ENCODE data around the gene ZDHHC11.
A peak's percentile ranks its signal among the peaks of the same experiment; 100 is the strongest.

ZDHHC11 gene, protein sequence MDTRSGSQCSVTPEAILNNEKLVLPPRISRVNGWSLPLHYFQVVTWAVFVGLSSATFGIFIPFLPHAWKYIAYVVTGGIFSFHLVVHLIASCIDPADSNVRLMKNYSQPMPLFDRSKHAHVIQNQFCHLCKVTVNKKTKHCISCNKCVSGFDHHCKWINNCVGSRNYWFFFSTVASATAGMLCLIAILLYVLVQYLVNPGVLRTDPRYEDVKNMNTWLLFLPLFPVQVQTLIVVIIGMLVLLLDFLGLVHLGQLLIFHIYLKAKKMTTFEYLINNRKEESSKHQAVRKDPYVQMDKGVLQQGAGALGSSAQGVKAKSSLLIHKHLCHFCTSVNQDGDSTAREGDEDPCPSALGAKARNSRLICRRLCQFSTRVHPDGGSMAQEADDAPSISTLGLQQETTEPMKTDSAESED

DNA sequence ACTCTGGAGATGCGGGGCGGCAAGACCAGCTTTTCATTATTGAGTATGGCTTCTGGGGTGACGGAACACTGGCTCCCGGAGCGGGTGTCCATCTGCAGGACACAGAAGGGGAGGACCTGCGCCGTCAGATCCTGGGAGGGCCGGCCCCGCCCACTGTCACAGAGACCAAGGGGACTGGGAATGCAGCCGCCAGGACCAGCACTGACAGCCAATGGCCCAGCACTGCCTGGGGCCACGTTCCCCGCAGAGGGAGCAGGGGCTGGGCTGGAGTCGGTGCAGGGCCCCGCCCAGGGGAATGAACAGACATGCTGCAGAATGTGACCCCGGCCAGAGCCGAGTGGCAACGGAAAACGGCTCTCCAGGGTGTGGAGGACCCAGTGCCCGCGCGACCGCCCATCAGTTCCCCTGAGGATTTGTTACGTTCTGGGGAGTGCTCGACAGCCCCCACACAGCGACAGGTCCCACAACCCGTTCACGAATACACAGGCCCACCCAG, at the start of gene ZDHHC11:
Gene ZDHHC11 (minus strand): TSS at position 476 of the 496 bp plus-strand sequence. CDS start 384 bp downstream, at position 92.
- DNase-seq = no peak

DNA sequence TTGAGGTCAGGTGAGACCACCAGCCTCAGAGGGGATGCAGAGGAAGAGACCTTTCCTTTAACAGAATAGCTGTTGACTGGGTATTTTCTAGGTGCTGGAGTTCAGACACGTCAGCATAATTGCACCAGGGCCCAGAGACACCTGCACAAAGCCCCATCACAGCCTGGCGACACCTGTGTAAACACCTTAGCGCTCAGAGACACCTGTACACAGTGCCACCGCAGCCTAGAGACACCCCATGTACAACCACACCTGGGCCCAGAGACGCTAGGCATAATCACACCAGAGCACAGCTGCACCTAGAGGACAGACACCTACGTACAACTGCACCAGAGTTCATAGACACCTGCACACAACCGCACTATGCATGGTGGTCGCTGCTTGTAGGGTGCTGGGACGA, 42.9 kb upstream of the ZDHHC11 start:
- no peak for DNase-seq

DNA sequence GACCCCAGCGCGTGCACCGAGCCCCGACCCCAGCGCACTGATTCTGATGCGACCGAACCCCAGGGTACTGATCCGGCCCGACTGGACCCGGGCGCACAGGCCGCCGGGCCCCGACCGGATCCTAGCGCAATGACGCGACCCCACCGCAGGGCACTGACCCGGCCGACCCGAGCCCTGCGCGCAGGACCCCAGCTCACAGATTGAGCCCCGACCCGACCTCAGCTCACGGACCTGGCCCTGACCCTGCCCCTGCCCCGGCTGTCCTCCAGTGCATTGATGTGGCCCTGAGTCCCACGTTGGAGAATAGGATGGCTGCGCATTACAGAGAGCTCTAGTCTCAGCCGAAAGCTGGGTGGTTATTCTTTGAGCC, 42.3 kb upstream of the ZDHHC11 start:
- no peak for DNase-seq

DNA sequence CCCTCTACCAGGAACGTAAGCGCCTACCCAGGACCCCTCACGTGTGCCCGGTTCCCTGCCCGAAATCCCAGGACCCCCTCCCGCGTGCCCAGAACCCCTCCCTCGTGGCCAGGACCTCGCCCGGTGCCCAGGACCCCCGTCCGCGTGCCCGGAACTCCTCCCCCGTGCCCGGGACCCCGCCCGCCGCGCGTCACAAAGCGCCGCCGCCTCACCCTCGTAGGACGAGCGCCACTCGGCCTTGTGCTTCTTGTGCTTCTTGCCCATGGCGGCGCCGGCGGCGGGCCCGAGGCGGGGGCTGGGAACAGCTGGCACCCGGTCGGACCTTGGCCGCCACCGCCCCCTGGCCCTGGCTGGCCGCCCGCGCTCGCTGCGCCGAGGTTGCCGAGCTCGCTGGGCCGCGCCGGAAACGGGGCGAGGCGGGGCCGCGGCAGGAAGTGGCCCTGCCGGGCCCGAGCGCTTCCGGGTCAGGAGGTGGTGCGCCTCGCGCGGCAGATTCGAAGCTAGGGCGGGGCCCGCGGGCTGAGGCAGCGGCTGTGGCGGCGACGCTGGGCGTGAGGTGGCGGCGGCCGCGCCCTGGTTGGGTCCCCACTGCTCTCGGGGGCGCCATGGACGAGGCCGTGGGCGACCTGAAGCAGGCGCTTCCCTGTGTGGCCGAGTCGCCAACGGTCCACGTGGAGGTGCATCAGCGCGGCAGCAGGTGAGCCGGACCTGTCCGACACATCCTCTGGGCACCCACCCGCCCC, 41.8 kb upstream of the ZDHHC11 start, which contains the start of the genes BRD9 and TRIP13:
Gene BRD9 (minus strand): TSS at position 408 of the 743 bp plus-strand sequence. CDS start 144 bp downstream, at position 264.
Gene TRIP13 (plus strand): TSS at position 491 of the 743 bp plus-strand sequence. CDS start 115 bp downstream, at position 606.
- peak; percentile 84 for DNase-seq

DNA sequence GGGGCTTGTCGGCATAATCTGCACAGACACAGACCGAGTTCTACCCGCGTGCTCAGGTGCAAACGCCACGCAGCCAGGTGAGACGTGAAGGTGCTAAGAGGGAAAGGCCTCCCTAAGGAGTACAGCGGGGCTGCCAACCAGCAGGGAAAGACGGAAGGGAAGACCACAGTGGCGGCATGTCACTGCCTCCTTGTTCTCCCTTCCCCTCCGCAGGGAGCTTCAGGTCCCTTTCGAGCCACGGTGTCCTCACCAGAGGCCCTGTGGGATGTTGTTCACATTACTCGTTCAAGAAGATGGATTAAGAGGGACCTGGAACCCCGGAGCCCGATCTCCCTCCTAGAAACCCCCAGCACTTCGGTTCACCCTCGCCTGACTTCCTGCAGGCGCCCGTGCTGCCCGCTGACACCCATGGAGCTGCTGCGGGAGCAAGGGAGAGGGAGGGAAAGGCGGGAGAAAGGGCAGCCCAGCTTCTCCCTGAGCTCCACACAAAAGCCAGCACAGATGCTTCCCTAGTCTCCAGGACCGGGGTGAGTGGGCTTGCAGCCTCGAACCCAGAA, 41.1 kb upstream of the ZDHHC11 start:
- peak; percentile 12 for DNase-seq

DNA sequence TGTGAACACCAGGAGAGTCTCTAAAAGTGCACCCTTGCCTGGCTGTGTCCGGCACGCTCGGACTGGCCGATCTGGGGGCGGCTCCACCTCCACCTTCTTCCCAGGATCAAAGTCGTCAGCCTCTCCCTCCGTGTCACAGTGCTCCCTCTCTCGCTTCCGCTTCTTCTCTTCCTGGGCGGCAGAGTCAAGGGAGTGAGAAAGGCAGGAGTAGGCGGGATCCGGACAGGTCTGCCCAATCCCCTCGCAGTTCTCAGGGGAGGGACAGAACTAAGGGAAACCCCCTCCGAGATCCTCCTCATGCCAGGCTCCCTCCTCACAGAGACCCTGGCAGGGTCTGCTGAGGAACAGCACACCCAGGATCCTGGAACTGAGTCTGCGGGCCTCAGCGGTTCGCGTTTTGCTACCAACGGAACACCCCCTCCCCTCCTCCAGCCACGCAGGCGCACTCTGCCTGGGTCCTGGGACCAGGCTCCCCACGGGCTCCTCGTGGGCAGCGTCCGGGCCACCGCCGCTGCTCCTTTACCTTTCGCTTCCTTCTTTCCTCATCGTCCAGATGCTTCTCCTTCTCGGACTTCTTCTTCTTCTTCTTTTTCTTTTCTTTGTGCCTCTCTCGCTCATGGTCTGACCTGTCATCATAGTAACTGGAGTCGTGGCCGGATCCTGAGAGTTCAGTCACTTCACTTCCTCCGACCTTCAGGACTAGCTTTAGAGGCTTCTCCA, 40.5 kb upstream of the ZDHHC11 start:
- no peak for DNase-seq

DNA sequence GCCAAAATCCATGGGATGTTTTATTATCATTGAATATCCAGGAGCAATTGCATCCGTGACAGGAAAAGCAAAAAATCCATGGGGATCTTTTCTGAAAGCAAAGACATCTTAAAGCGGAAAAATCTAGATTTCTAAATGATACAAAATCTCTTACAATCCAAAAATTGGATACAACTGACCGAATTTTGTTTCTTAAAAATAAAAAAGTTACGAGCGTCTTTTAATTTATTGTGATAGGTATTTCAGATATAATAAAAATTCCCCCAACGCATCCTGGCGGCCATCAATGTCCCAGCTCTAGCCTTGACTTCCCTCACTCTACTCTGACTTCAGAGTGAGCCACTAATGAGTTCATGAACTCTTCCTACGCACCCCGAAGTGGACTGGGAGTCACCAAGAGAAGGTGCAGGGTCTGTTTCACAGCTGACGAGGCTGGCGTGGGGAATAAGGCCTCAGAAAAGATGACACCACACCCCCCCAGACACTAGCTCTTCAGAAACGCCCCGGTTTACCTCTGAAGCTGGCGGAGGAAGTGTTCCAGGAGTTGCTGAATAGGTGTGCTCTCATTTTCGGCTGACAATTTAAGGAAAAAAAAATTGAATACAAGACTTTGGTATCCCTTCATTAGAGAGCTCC, 38.4 kb upstream of the ZDHHC11 start:
- no peak for DNase-seq

DNA sequence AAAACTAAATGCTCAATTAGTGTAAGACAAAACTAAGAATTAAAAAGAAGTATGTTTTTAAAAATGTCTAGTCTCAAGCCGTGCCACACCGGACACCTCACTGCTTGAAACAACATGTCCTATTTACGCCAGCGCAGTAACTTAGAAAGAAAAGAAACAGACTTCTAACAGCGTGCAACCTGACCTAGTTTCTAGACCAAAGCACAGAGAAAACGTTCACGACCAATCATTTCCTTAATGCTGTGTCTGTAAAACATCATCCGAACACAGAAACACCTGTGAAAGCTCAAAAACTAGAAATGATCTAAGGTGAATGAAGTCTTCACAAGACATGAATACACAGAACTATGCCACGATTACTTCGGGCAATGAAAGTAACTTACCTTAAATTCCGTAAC, 37.9 kb upstream of the ZDHHC11 start:
- DNase-seq = no peak

DNA sequence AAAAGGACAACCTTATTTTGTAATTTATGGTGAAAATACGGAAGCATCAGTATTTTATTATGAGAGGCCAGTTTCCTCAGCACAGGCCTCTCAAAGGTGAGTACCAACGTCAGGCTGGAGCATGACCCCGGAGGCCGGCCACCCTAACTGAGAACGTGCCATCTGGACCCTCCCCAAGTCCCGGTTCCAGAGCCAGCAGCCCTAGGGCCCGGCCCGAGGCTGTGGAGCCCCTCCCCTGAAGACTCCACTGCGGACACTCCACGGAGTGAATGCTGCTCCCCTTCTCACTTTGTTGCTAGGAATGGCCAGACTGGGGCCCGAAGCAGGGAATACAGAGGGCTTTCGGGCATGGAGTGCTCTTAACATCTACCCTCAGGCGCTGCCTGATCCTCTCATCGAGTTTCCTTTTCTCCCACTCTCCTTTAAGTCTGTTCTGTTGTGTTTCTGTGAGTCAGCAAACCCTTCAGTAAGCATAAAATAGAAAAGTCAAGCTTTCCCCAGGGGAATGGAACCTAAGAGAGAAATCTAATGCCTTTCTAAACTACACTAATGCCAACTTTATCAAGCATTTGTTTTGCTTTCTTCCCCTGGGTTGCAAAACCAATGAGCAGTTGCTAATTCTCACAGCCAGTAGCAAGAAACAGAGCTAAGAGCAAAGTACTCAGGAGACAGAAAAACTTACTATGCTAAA, 37.3 kb upstream of the ZDHHC11 start:
- no peak for DNase-seq

DNA sequence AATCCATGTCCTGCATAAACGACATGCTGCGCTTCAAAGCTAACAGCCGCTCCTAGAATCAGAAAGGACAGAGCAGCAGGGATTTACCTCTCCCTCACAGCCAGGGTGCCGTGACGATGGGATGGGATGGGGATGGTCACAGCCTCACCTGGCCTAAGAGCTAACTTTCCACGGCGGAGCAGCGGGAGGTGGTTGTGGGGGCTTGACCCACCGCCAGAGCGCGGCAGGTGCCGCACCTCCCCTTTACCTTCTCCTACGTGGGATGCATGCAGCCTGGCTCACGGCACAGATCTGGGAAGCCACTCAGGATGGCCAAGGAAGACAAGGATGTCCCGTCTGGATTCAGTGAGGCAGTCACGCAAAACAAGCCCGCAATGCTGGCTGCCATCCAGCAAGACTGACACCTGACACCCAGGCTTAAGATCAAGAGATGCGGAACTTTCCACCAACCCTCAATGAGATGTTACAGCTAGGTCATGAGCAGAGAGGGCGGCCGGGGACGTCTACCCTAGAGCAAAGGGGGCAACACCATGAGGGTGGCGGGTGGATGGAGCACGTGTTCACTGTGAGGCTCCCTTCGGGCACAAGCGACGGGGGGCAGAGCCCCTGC, 36.0 kb upstream of the ZDHHC11 start:
- no peak for DNase-seq

DNA sequence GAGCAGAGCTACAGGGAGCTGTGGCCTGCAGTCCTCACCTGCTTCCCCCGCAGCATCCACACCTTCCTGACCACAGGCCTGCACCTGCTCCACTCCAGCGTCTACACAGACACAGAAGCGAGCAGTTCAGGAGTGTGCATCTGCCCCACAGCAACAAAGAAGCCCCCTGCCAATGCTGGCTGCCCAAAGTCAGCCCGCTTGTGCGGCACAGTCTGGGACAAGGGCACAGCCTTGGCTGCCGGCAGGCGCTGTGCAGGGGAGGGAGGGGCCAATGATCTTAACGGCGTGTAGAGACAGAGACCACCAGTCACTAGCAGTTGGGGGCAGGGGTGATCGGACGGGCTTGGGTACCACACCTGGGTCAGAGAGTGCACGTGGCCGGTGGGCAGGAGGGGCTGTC, 35.2 kb upstream of the ZDHHC11 start:
- DNase-seq = no peak

DNA sequence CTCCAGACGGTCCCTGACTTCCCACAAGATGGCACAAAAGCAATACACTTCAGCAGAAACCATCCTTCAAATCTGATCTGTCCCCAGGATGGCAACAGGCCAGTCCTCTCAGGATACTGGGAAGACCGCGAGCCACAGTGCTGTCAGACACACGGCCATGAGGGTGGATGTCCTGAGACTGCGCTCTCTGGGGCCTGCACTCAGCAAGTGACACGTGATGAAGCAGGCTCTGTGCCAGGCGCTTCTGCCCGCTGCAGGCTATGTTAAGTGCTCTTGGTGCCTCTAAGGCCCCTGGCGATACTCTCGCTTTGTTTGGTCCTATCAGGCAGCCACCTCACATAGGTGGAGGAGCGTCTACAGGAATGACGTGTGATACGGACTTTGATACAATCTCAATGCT, 34.7 kb upstream of the ZDHHC11 start:
- peak; percentile 32 for DNase-seq

DNA sequence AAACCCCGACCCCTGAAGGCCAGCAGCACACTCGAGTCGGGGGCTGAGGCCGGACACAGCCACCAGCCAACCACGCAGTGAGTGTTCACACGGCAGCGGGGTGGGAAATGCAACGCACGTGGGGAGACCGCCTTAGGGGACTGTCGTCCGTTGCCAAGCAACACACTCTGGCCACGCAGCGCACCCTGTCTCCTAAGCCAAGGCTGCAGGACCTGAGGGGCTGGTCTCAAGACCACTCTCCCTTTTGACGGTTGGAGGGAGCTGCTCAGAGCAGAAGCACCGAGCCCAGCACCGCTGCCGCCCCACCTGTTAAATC, 34.3 kb upstream of the ZDHHC11 start:
- no peak for DNase-seq

DNA sequence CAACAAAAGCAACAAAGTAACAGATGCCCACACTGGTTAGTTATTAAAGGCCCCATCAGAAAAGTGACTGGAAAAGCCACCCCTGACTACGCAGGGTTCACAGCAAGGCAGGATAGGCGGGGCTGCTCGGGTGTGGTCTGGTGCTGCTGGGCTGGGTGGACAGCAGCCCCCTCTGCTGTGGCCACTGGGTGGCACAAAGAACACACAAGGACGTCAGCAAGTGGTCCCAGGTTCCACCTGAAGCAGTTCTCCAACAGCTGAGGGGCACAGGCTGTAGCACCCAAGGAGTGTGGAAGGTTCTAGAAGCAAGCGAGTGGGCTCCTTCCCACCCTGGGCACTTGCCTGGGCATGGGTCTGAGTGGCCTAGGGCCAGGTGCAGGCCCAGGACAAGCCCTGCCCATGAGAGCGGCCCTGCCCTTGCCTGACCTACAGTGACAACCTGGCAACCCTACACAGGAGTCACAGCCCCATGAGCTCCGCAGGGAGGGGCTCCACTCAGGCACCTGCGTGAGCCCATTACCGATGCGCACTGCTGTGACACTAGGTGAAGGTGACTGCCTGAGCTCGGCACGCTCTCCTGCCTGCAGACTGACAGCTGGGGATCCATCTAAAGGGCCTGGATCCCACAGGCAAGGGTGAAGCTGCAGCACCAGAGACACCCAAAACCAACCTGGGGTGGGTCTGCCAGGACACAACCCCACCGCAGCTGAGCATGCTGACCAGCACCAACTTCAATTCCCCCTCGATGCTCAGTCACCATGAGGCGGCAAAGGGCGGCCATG, 33.8 kb upstream of the ZDHHC11 start:
- DNase-seq = no peak

DNA sequence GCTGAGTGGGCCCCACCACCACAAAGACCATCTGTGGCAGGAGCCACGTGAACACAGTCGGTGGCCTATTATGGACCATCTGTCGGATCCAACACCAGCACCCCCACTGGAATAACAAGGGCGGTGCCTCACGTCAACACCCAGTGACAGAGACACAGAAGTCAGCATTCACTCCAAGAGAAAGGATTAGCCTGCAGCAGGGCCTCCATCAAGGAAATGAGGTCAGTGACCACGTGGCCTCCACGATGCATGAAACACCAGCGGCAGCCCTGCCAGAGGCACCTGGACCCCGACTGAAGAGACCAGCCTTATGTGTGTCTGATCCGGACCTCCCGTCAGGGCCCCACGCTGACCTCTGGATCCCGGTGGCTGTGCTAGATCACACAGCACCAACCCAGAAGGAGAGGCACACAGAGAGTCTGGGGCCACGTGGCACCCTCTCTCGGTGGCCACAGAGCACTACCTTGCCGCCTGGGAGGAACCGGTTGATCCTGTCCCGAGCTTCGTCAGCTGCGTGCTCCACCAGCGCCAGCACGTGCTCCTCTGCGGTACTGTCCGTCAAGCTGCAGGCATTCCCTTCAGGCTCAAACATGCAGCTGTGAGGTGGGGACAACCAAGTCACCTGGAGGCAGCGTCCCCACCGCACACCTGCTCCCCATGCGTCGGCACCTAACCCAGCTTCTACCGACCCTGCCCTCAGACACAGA, 32.8 kb upstream of the ZDHHC11 start:
- peak; percentile 15 for DNase-seq

DNA sequence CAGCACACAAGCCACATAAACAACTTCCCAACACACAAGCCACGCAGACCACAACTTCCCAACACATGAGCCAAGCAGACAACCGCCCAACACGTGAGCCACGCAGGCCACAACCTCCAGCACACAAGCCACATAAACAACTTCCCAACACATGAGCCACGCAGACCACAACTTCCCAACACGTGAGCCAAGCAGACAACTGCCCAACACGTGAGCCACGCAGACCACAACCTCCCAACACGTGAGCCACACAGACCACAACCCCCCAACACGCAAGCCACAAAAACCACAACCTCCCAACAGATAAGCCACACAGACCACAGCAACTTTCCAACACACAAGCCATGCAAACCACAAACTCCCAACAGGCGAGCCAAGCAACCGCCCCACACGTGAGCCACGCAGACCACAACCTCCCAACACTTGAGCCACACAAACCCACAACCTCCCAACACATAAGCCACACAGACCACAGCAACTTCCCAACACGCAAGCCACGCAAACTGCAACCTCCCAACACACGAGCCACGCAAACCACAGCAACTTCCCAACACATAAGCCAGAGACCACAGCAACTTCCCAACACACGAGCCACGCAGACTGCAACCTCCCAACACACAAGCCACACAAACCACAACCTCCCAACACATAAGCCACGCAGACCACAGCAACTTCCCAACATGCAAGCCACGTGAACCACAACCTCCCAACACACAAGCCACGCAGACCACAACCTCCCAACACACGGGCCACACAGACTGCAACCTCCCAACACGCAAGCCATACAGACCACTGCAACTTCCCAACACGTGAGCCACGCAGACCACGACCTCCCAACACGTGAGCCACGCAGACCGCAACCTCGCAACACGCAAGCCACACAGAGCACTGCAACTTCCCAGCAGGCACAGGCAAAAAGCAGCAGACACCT, 31.7 kb upstream of the ZDHHC11 start:
- DNase-seq = no peak

DNA sequence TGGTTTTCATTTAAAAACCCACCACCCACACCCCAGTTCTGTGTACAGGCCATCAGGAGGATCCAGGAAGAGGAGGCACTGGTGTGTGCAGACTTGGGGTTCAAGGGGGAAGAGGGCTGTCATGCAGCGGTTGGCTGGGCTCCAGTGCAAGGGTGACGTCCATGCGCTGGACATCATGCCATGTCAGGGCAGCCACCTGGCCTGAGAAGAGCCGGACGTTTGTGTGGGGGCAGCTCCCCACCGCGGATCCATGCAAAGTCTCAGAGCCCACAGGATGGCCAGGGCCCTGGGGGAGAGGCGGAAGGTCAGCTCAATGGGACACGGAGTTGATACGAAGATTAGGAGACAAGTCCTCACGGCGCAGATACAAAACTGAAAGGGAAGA, 30.8 kb upstream of the ZDHHC11 start:
- DNase-seq = no peak

DNA sequence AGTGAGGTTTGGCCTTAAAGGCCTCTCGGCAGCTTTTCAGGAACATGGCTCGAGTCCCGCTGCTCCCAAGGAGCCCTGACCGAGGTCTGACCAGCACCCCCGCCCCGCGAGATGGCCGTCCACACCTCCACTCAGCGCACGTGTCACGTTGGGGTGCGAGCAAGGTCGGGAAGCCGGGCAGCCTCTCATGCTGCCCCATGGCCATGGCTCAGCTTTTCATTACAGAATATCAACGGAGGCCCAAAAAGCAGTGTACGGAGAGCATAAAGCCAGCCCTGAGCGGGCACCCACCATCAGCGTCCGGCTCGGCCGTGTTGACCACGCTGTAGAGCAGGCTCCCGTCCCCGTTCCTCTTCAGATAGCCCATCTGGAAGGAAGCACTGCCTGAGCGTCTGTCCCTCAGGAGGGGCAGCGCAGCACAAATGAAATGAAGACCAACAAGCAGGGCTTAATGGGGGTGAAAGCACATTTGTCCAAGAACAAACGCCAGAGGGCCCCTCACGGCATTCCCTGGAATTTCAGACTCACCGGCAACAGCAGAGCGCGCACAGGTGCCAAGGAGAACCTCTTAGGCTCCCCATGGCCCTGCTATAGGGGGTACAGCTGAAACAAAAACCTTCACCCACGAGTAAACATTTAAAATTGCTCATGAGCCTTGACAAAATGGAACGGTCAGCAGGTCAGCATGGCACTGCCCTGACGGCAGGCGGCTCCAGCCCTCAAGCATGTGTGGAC, 30.2 kb upstream of the ZDHHC11 start:
- DNase-seq = no peak

Data from midbrain (tissue), 1 donor.